H1 (cell line): ENCODE results near the gene KLHL29.

ENCODE experiments used
- CEBPB ChIP-seq: IDR thresholded peaks from 2 replicates; pipeline ENCODE4 v1.6.1; 2012; ENCODE audit warnings: low read depth, low read length
- POLR2AphosphoS5 ChIP-seq: IDR thresholded peaks from 2 replicates; pipeline ENCODE4 v1.6.1; 2011; ENCODE audit warnings: low read depth, low read length
- TF ChIP-seq, protein P1 (sequence below): IDR thresholded peaks from 2 replicates; pipeline ENCODE4 v1.6.1; 2011; ENCODE audit warnings: low read depth, mild to moderate bottlenecking, low read length; ENCODE audit not compliant: insufficient read depth

DNA sequence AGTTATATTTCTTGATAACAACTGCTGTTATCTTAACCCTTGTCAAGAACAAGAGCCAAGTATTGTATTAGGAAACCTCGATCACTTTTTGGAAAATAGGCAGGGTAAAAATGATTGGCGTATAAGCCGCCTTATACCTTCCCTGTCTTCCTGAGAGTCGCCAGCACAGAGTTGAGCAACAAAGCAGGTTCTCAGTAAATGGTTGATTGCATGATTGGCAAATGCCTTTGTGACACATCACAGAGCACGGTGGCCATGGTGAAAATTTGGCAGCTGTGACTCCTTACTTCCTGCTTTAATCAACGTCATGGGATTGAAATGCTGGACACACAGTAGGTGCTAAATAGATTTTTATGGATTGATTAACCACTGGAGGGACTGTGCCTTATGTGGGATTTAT lies 3.9 kb upstream of the KLHL29 start:
- TF ChIP-seq CEBPB = 0 out of 2 replicates have a peak, but pooled peaks have one; percentile 1
- TF ChIP-seq POLR2AphosphoS5 = no peak
- TF ChIP-seq, protein P1, sequence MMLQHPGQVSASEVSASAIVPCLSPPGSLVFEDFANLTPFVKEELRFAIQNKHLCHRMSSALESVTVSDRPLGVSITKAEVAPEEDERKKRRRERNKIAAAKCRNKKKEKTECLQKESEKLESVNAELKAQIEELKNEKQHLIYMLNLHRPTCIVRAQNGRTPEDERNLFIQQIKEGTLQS = no peak
